ENCODE results near the gene EBF3.

The EBF3 gene

DNA sequence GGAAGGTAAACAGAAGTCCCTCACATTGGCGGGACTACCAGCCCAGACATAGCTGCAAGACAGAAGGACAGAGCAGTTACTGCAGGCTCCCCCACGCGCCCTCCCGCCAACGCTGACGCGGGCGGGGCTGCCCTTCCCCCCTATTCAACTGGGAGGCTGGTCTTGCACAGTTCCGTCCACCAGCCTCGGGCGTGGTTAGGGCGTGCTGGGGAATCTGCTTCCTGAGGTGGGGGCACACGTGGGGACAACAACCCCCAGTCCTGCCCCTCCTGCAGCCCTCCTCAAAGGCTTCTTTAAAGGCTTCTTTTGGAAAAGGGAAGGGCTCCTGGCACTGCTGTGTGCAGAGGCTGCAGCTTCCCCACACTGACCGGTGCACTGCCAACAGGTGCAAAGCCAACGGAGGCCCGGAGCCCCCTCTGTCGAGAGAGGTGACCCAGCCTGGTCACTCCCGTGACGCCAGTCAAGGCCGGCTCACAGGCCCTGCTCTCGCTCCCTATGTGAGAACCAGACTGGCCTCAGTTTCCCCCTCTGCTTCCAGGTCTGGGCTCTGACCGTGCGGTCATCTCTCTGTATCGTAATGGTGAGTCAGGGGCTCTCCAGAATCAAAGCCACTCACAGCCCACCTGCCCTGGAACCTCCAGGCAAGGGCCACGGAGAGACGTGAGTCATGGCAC lies 126.0 kb downstream of the EBF3 start:
- ATAC-seq (ENCODE audit: insufficient read depth, low read depth), result no peak

DNA sequence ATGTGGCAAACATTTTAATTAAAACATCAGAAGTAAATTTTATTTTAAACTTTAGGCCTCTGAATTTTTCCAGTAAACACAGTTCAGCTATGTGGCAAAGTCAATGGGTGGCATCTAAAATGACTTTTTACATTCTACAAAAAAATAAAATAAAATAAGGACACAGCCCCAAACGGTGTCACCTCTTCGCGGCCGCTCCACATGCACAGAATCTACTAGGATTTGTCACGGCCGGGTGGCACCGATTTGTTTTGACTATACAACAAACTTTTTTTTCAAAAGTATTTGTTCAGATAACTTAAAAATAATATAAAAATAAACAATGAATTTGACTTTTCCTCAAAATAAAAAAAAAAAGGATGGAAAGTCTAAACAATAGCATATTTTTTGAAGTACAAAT lies 127.8 kb downstream of the EBF3 start:
- Histone ChIP-seq H3K4me3 (ENCODE audit: low read depth in 1 of 2, low read length in 2 of 2) (no peak overlapping the region), H3K9me3 (ENCODE audit: insufficient read depth, low read length, severe bottlenecking) (no peaks in the 10 kb centered on the region), H3K4me1 (ENCODE audit: insufficient read depth, low read length) (no peaks in the 10 kb centered on the region), H2AFZ (ENCODE audit: low read depth, low read length) (no peak overlapping the region), H3K27ac (ENCODE audit: low read length) (no peak overlapping the region), H3K9ac (ENCODE audit: low read depth, low read length) (no peak overlapping the region), H3K79me2 (ENCODE audit: insufficient read depth, low read length) (no peaks in the 10 kb centered on the region), H3K27me3 (ENCODE audit: insufficient read depth, low read length, poor library complexity) (no peaks in the 10 kb centered on the region), H4K20me1 (ENCODE audit: insufficient read depth, low read length) (no peaks in the 10 kb centered on the region), H3K36me3 (ENCODE audit: insufficient read depth, low read length) (no peaks in the 10 kb centered on the region), H3K4me2 (ENCODE audit: insufficient read depth, low read length) (no peak overlapping the region)
- no peak for DNase-seq
- TF ChIP-seq, protein P1, sequence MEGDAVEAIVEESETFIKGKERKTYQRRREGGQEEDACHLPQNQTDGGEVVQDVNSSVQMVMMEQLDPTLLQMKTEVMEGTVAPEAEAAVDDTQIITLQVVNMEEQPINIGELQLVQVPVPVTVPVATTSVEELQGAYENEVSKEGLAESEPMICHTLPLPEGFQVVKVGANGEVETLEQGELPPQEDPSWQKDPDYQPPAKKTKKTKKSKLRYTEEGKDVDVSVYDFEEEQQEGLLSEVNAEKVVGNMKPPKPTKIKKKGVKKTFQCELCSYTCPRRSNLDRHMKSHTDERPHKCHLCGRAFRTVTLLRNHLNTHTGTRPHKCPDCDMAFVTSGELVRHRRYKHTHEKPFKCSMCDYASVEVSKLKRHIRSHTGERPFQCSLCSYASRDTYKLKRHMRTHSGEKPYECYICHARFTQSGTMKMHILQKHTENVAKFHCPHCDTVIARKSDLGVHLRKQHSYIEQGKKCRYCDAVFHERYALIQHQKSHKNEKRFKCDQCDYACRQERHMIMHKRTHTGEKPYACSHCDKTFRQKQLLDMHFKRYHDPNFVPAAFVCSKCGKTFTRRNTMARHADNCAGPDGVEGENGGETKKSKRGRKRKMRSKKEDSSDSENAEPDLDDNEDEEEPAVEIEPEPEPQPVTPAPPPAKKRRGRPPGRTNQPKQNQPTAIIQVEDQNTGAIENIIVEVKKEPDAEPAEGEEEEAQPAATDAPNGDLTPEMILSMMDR (IDR thresholded peaks at IDR 0.05; ENCODE audit: borderline replicate concordance, extremely low read depth, low read length, poor library complexity, severe bottlenecking), result no peak
- no peak for TF ChIP-seq EZH2 (IDR thresholded peaks at IDR 0.05; ENCODE audit: borderline replicate concordance, low read depth, low read length, severe bottlenecking)
- no peak for ATAC-seq (ENCODE audit: insufficient read depth, low read depth)

More for the DNA sequence above, 126.0 kb downstream of the EBF3 start:
- no peak overlapping the region for H3K9ac ChIP-seq (ENCODE audit: low read depth, low read length)
- H3K4me2 ChIP-seq (ENCODE audit: insufficient read depth, low read length), result no peak overlapping the region
- DNase-seq, result no peak
- TF ChIP-seq, protein P1 (IDR thresholded peaks at IDR 0.05; ENCODE audit: borderline replicate concordance, extremely low read depth, low read length, poor library complexity, severe bottlenecking), result no peak
- no peak for TF ChIP-seq EZH2 (IDR thresholded peaks at IDR 0.05; ENCODE audit: borderline replicate concordance, low read depth, low read length, severe bottlenecking)
- H2AFZ ChIP-seq (ENCODE audit: low read depth, low read length), result no peak overlapping the region
- no peaks in the 10 kb centered on the region for H3K27me3 ChIP-seq (ENCODE audit: insufficient read depth, low read length, poor library complexity)
- no peaks in the 10 kb centered on the region for H4K20me1 ChIP-seq (ENCODE audit: insufficient read depth, low read length)
- no peaks in the 10 kb centered on the region for H3K36me3 ChIP-seq (ENCODE audit: insufficient read depth, low read length)
- no peaks in the 10 kb centered on the region for H3K79me2 ChIP-seq (ENCODE audit: insufficient read depth, low read length)
- no peak overlapping the region for H3K27ac ChIP-seq (ENCODE audit: low read length)
- H3K4me3 ChIP-seq (ENCODE audit: low read depth in 1 of 2, low read length in 2 of 2), result no peak overlapping the region
- H3K9me3 ChIP-seq (ENCODE audit: insufficient read depth, low read length, severe bottlenecking), result no peaks in the 10 kb centered on the region
- H3K4me1 ChIP-seq (ENCODE audit: insufficient read depth, low read length), result no peaks in the 10 kb centered on the region

DNA sequence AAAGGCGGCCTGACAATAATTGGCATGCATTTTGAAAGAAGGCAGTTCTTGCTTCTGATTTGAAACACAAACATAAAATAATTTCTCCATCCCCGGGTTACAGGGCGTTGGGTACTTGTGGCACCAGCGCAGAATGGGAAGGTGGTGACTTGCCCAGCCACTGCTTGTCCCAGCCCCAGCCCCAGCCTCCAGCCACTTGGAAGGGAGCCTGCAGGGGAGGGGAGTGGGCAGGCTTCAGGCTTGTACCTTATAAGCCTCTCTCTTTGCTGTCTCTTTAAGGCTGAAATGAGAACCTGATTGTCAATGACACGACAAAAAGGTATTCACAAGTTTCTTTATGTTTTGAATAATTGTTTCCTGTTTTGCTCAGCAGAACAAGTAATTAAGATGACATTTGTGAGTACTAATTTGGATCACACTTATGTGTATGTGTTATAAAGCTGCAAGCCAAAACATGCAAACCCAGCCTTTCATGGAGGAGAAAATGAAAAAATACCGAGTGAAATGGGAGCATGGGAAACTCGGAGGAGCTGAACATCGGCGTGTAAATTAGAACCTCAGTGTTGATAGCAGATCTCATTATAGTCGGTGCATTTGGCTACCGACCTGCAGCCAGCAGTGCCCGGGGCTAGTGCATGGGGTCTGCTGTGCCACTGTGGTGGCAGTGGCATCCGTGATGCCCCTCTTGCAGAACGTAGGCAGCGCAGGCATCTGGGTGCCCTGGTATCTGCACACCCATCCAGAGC lies 129.9 kb downstream of the EBF3 start:
- H2AFZ ChIP-seq (ENCODE audit: low read depth, low read length), result no peak overlapping the region
- DNase-seq, result no peak
- no peaks in the 10 kb centered on the region for H3K79me2 ChIP-seq (ENCODE audit: insufficient read depth, low read length)
- no peak for ATAC-seq (ENCODE audit: insufficient read depth, low read depth)
- TF ChIP-seq EZH2 (IDR thresholded peaks at IDR 0.05; ENCODE audit: borderline replicate concordance, low read depth, low read length, severe bottlenecking), result no peak
- TF ChIP-seq, protein P1 (IDR thresholded peaks at IDR 0.05; ENCODE audit: borderline replicate concordance, extremely low read depth, low read length, poor library complexity, severe bottlenecking), result no peak
- H3K9ac ChIP-seq (ENCODE audit: low read depth, low read length), result no peak overlapping the region
- no peaks in the 10 kb centered on the region for H3K36me3 ChIP-seq (ENCODE audit: insufficient read depth, low read length)
- H3K27me3 ChIP-seq (ENCODE audit: insufficient read depth, low read length, poor library complexity), result no peaks in the 10 kb centered on the region
- H4K20me1 ChIP-seq (ENCODE audit: insufficient read depth, low read length), result no peaks in the 10 kb centered on the region
- peaks cover 4% of the 10 kb centered on the region; the same call in 1 of the 2 replicates for H3K4me1 ChIP-seq (ENCODE audit: insufficient read depth, low read length)
- no peaks in the 10 kb centered on the region for H3K9me3 ChIP-seq (ENCODE audit: insufficient read depth, low read length, severe bottlenecking)
- H3K27ac ChIP-seq (ENCODE audit: low read length), result no peak overlapping the region
- H3K4me3 ChIP-seq (ENCODE audit: low read depth in 1 of 2, low read length in 2 of 2), result no peak overlapping the region
- H3K4me2 ChIP-seq (ENCODE audit: insufficient read depth, low read length), result no peak overlapping the region
